Activated CD4-positive, alpha-beta T cell treated with anti-CD3 and anti-CD28 coated beads, Interleukin-10, Interleukin-2, amounts not matched to agents 100 ng/mL and 50 ng/mL, durations not matched to agents 16 hours and 8 hours (primary cell): ENCODE measurements around the gene DNAJB8.

Experiments
- DNase-seq: peaks from one replicate; pipeline ENCODE4 v3.0.0-alpha.2; 2020

Gene DNAJB8

GRCh38 chr3:128442949-128443348 lies 23.7 kb downstream of the DNAJB8 start:
- no peak for DNase-seq

- DNase-seq: no peak
Measured at GRCh38 chr3:128442070-128442469, 24.6 kb downstream of the DNAJB8 start.

GRCh38 chr3:128439226-128439625 lies 27.5 kb downstream of the DNAJB8 start:
- no peak for DNase-seq

- DNase-seq: no peak
Measured at GRCh38 chr3:128438488-128439072, 28.1 kb downstream of the DNAJB8 start.

GRCh38 chr3:128436214-128436613 lies 30.5 kb downstream of the DNAJB8 start:
- no peak for DNase-seq

GRCh38 chr3:128435561-128435960 lies 31.1 kb downstream of the DNAJB8 start:
- no peak for DNase-seq

- DNase-seq: no peak
Measured at GRCh38 chr3:128435058-128435457, 31.6 kb downstream of the DNAJB8 start.

GRCh38 chr3:128434524-128434923 lies 32.2 kb downstream of the DNAJB8 start:
- no peak for DNase-seq

- no peak for DNase-seq
Measured at GRCh38 chr3:128433837-128434165, 32.9 kb downstream of the DNAJB8 start.

- no peak for DNase-seq
Measured at GRCh38 chr3:128432971-128433836, 33.5 kb downstream of the DNAJB8 start.

GRCh38 chr3:128432301-128432970 lies 34.3 kb downstream of the DNAJB8 start:
- no peak for DNase-seq

- no peak for DNase-seq
Measured at GRCh38 chr3:128431803-128432300, 34.8 kb downstream of the DNAJB8 start.

- no peak for DNase-seq
Measured at GRCh38 chr3:128430731-128431130, 36.0 kb downstream of the DNAJB8 start.

- DNase-seq: no peak
Measured at GRCh38 chr3:128430301-128430700, 36.4 kb downstream of the DNAJB8 start.

- DNase-seq: no peak
Measured at GRCh38 chr3:128429751-128430150, 36.9 kb downstream of the DNAJB8 start.

GRCh38 chr3:128429275-128429674 lies 37.4 kb downstream of the DNAJB8 start:
- no peak for DNase-seq

- DNase-seq: no peak
Measured at GRCh38 chr3:128427872-128428822, 38.5 kb downstream of the DNAJB8 start.

GRCh38 chr3:128427175-128427857 lies 39.4 kb downstream of the DNAJB8 start:
- no peak for DNase-seq

GRCh38 chr3:128426128-128426921 lies 40.4 kb downstream of the DNAJB8 start:
- DNase-seq: peak; percentile 59

GRCh38 chr3:128425846-128426127 lies 40.9 kb downstream of the DNAJB8 start:
- DNase-seq: no peak

GRCh38 chr3:128425142-128425845 lies 41.4 kb downstream of the DNAJB8 start:
- no peak for DNase-seq
